H1 (cell line): Measurements from ENCODE around the gene ATG5. TPM values are rescaled to one million over a fixed set of nuclear protein-coding genes. Genes with fewer than 3 reads are reported as not detected.

ENCODE experiments used
- CTCF ChIA-PET: fragments of 300-600 bp; sonication (Branson Sonifier 250); formaldehyde crosslinking; loops from one replicate; lab custom pipeline; 2021; ENCODE audit not compliant: partially characterized antibody; lab: Charles Lee
- POLR2A ChIA-PET: fragments of 300-600 bp; sonication (Branson Sonifier 250); formaldehyde crosslinking; loops from one replicate; lab custom pipeline; 2021; ENCODE audit warnings: inconsistent platforms; ENCODE audit not compliant: partially characterized antibody; lab: Charles Lee
- DNase-seq, 2 experiments: peaks; one replicate each; pipeline versions ENCODE4 v3.0.0 to v3.0.0-alpha.2; 2010 to 2022; ENCODE audit warnings: low spot score in 2 of 2, low read depth in 1 of 2, mixed read lengths in 1 of 2
- FAIRE-seq: peaks from 2 replicates; lab custom pipeline; 2011; peaks lifted over from hg19 to GRCh38; lab: Jason Lieb, UNC
- H2AFZ ChIP-seq: 2 replicates; pipeline ENCODE4 v1.8.1; 2012; ENCODE audit warnings: low read length, inconsistent platforms
- H2AK5ac ChIP-seq: 2 replicates; pipeline ENCODE4 v1.6.1; 2013; ENCODE audit warnings: low read depth, low read length
- H2BK120ac ChIP-seq: replicated peaks from 2 replicates; pipeline ENCODE3; 2013; ENCODE audit warnings: low read depth, low read length, inconsistent platforms
- H2BK12ac ChIP-seq: 2 replicates; pipeline ENCODE4 v1.6.1; 2013; ENCODE audit warnings: low read depth, low read length
- H2BK15ac ChIP-seq: 2 replicates; pipeline ENCODE4 v1.6.1; 2013; ENCODE audit warnings: low read length
- H2BK20ac ChIP-seq: 2 replicates; pipeline ENCODE4 v1.6.1; 2013; ENCODE audit warnings: low read length
- H2BK5ac ChIP-seq: 2 replicates; pipeline ENCODE4 v1.6.1; 2013; ENCODE audit warnings: low read depth, low read length
- H3K14ac ChIP-seq: 2 replicates; pipeline ENCODE4 v1.6.1; 2013; ENCODE audit warnings: inconsistent platforms; ENCODE audit not compliant: insufficient read length
- H3K18ac ChIP-seq: 2 replicates; pipeline ENCODE4 v1.6.1; 2013; ENCODE audit warnings: low read length; ENCODE audit errors: extremely low read depth
- H3K23ac ChIP-seq: 2 replicates; pipeline ENCODE4 v1.6.1; 2013; ENCODE audit warnings: inconsistent platforms; ENCODE audit not compliant: insufficient read length
- H3K23me2 ChIP-seq: 2 replicates; pipeline ENCODE4 v1.6.1; 2013; ENCODE audit warnings: low read depth, low read length
- H3K27ac ChIP-seq: 2 replicates; pipeline ENCODE4 v1.6.1; 2011; ENCODE audit warnings: low read depth, low read length, inconsistent platforms
- H3K27me3 ChIP-seq, 4 experiments: replicated peaks in 1 of 4; 1 replicate in 1 of 4; 2 replicates in 3 of 4; pipeline versions ENCODE4 v1.6.1 to v1.8.1; 2011 to 2013; ENCODE audit warnings: low read length in 3 of 4, mild to moderate bottlenecking in 3 of 4, inconsistent platforms in 2 of 4, mixed read lengths in 2 of 4, moderate library complexity in 1 of 4; ENCODE audit not compliant: control insufficient read depth in 3 of 4, insufficient read depth in 3 of 4; ENCODE audit errors: extremely low read depth in 1 of 4
- H3K36me3 ChIP-seq, 4 experiments: 2 replicates each; pipeline versions ENCODE4 v1.6.1 to v1.8.1; 2011 to 2013; ENCODE audit warnings: mild to moderate bottlenecking in 4 of 4, low read length in 3 of 4, moderate library complexity in 2 of 4, control low read depth in 1 of 4, inconsistent platforms in 1 of 4; ENCODE audit not compliant: insufficient read depth in 4 of 4, control insufficient read depth in 2 of 4
- H3K4ac ChIP-seq: replicated peaks from 2 replicates; pipeline ENCODE3; 2013; ENCODE audit warnings: low read length, low read depth, mixed read lengths, inconsistent platforms; ENCODE audit not compliant: insufficient read length
- H3K4me1 ChIP-seq, 4 experiments: replicated peaks in 1 of 4; 1 replicate in 1 of 4; 2 replicates in 3 of 4; pipeline versions ENCODE4 v1.6.1 to v1.8.1; 2011 to 2013; ENCODE audit warnings: low read length in 3 of 4, inconsistent platforms in 2 of 4, mixed read lengths in 1 of 4; ENCODE audit not compliant: insufficient read depth in 4 of 4, control insufficient read depth in 3 of 4
- H3K4me2 ChIP-seq, 2 experiments: 2 replicates each; pipeline versions ENCODE4 v1.6.1 to v1.8.1; 2011 to 2013; ENCODE audit warnings: low read depth in 2 of 2, low read length in 2 of 2, control low read depth in 1 of 2, inconsistent platforms in 1 of 2, mild to moderate bottlenecking in 1 of 2; ENCODE audit not compliant: insufficient read depth in 1 of 2
- H3K4me3 ChIP-seq, 4 experiments: fragments of 200-600, 300-600 bp in 1 of 4; sonication (generic), shearing (Covaris generic), sonication (Bioruptor Twin) in 1 of 4; 2 replicates each; pipeline versions ENCODE4 v1.5.1 to v1.8.1; 2011 to 2016; ENCODE audit warnings: low read length in 4 of 4, low read depth in 3 of 4, control low read depth in 2 of 4, inconsistent platforms in 2 of 4, mild to moderate bottlenecking in 2 of 4, mixed read lengths in 1 of 4, moderate library complexity in 1 of 4; ENCODE audit not compliant: insufficient read depth in 2 of 4; ENCODE audit errors: extremely low read depth in 1 of 4
- H3K56ac ChIP-seq: replicated peaks from 2 replicates; pipeline ENCODE3; 2013; ENCODE audit warnings: low read depth, mild to moderate bottlenecking, mixed read lengths, low read length, inconsistent platforms; ENCODE audit not compliant: insufficient read length
- H3K79me1 ChIP-seq: 2 replicates; pipeline ENCODE4 v1.6.1; 2013; ENCODE audit warnings: low read depth, low read length, control low read depth
- H3K79me2 ChIP-seq, 2 experiments: 2 replicates each; pipeline versions ENCODE4 v1.6.1 to v1.8.1; 2012 to 2013; ENCODE audit warnings: low read length in 2 of 2, mild to moderate bottlenecking in 2 of 2, inconsistent platforms in 1 of 2; ENCODE audit not compliant: insufficient read depth in 2 of 2, control insufficient read depth in 1 of 2
- H3K9ac ChIP-seq, 4 experiments: replicated peaks in 1 of 4; 1 replicate in 1 of 4; 2 replicates in 3 of 4; pipeline versions ENCODE4 v1.6.1 to v1.8.1; 2011 to 2013; ENCODE audit warnings: low read depth in 3 of 4, low read length in 3 of 4, control low read depth in 2 of 4, mild to moderate bottlenecking in 2 of 4, moderate library complexity in 2 of 4, inconsistent platforms in 1 of 4; ENCODE audit errors: extremely low read depth in 1 of 4
- H3K9me3 ChIP-seq, 2 experiments: 2 replicates each; pipeline versions ENCODE4 v1.6.1 to v1.8.1; 2012 to 2013; ENCODE audit warnings: mild to moderate bottlenecking in 2 of 2, moderate library complexity in 2 of 2, control low read depth in 1 of 2, inconsistent platforms in 1 of 2, low read depth in 1 of 2, low read length in 1 of 2, mixed read lengths in 1 of 2; ENCODE audit not compliant: insufficient read depth in 2 of 2
- H4K20me1 ChIP-seq, 2 experiments: replicated peaks in 1 of 2; 2 replicates each; pipeline versions ENCODE3 to v1.8.1; 2011 to 2013; ENCODE audit warnings: inconsistent platforms in 2 of 2, low read length in 2 of 2, mild to moderate bottlenecking in 1 of 2; ENCODE audit not compliant: insufficient read depth in 2 of 2, control insufficient read depth in 1 of 2
- H4K5ac ChIP-seq: 2 replicates; pipeline ENCODE4 v1.6.1; 2013; ENCODE audit warnings: low read length, low read depth, mixed read lengths, inconsistent platforms; ENCODE audit not compliant: insufficient read length
- H4K8ac ChIP-seq: 2 replicates; pipeline ENCODE4 v1.8.0; 2013; ENCODE audit warnings: mild to moderate bottlenecking, moderate library complexity, low read length, inconsistent platforms; ENCODE audit not compliant: insufficient read depth; ENCODE audit errors: extremely low read depth
- H4K91ac ChIP-seq: replicated peaks from 2 replicates; pipeline ENCODE3; 2013; ENCODE audit warnings: low read length, mixed read lengths, inconsistent platforms; ENCODE audit not compliant: insufficient read length
- CBX8 ChIP-seq: fragments of 300-800, 300-1000 bp; sonication (generic); IDR thresholded peaks from 2 replicates; pipeline ENCODE4 v1.7.1; 2016; ENCODE audit warnings: low read depth, low read length, borderline replicate concordance
- CEBPB ChIP-seq: IDR thresholded peaks from 2 replicates; pipeline ENCODE4 v1.6.1; 2012; ENCODE audit warnings: low read depth, low read length
- CTCF ChIP-seq, 3 experiments: IDR thresholded peaks; 1 replicate in 2 of 3; 2 replicates in 1 of 3; pipeline versions ENCODE4 v1.5.1 to v1.6.1; 2011; ENCODE audit warnings: low read length in 3 of 3, mild to moderate bottlenecking in 3 of 3, inconsistent platforms in 2 of 3, low read depth in 1 of 3, moderate library complexity in 1 of 3; ENCODE audit not compliant: insufficient read depth in 1 of 3; ENCODE audit errors: control extremely low read depth in 1 of 3
- EP300 ChIP-seq, 2 experiments: IDR thresholded peaks; 1 replicate in 1 of 2; 2 replicates in 1 of 2; pipeline ENCODE4 v1.6.1; 2011 to 2012; ENCODE audit warnings: low read depth in 2 of 2, low read length in 2 of 2, mild to moderate bottlenecking in 2 of 2, borderline replicate concordance in 1 of 2, inconsistent platforms in 1 of 2, moderate library complexity in 1 of 2
- EZH2 ChIP-seq: fragments of 200-600 bp; sonication (generic); IDR thresholded peaks from 2 replicates; pipeline ENCODE4 v1.7.1; 2012; ENCODE audit warnings: low read depth, mild to moderate bottlenecking, moderate library complexity, low read length, inconsistent platforms; ENCODE audit not compliant: severe bottlenecking
- POLR2AphosphoS5 ChIP-seq: IDR thresholded peaks from 2 replicates; pipeline ENCODE4 v1.6.1; 2011; ENCODE audit warnings: low read depth, low read length
- SAP30 ChIP-seq: fragments of 300-600 bp; sonication (generic); IDR thresholded peaks from 2 replicates; pipeline ENCODE4 v1.7.1; 2012; ENCODE audit warnings: low read length, moderate library complexity, mild to moderate bottlenecking, inconsistent platforms; ENCODE audit not compliant: insufficient read depth, insufficient replicate concordance
- SIN3A ChIP-seq, 2 experiments: IDR thresholded peaks in 1 of 2; conservative IDR thresholded peaks in 1 of 2; 2 replicates each; pipeline ENCODE4 v1.6.1; 2011 to 2012; ENCODE audit warnings: low read length in 2 of 2, improper control_type of control experiment in 1 of 2, low read depth in 1 of 2, mild to moderate bottlenecking in 1 of 2
- polyA plus RNA-seq, 7 experiments: library from polyadenylated mRNA; depleted of rRNA in 3 of 7; stranded (reverse) in 5 of 7; unstranded in 2 of 7; fragments of >200 nt in 5 of 7; fragments of 200-250 nt in 2 of 7; gene quantifications; 1 replicate in 5 of 7; 2 replicates in 1 of 7; 4 replicates in 1 of 7; pipeline versions ENCODE4 v1.2.1 to v1.2.3, GENCODE V29; 2011 to 2013; ENCODE audit warnings: missing spikeins in 2 of 7, mixed read lengths in 2 of 7
- total RNA-seq: library from RNA; stranded (reverse); fragmentation: NEBNext Ultra II Directional; extraction: Animal tissue kit (Norgen Biotek cat#: 25700); gene quantifications from 2 replicates; pipeline ENCODE4 v1.2.1, GENCODE V29; 2021
- TF ChIP-seq, protein P1 (sequence below): IDR thresholded peaks from 2 replicates; pipeline ENCODE4 v1.6.1; 2012; ENCODE audit warnings: inconsistent platforms
- TF ChIP-seq, protein P2 (sequence below): IDR thresholded peaks from 2 replicates; pipeline ENCODE4 v1.6.1; 2011; ENCODE audit warnings: low read length, improper control_type of control experiment

ATG5 gene
- total and polyA plus RNA-seq, 2 of the 8 experiments (the other 6 are each of a cell fraction or from before 2014, with no cell fraction given): 18.2 to 39.0 TPM

- Histone ChIP-seq H2AFZ (no peak overlapping the region), H3K4me1 (no peaks in the 10 kb centered on the region; a peak in 1 of 7 replicates), H3K23ac (no peak overlapping the region), H2BK120ac (no peak overlapping the region), H3K27ac (no peak overlapping the region), H3K4me2 (no peak overlapping the region), H2BK20ac (no peak overlapping the region), H3K4ac (no peak overlapping the region), H3K27me3 (no peaks in the 10 kb centered on the region), H3K36me3 (peaks cover 0 to 3% (median 0%) of the 10 kb centered on the region in 4 experiments; a peak in 2 of 8 replicates), H4K8ac (no peak overlapping the region), H3K18ac (no peak overlapping the region), H4K5ac (no peak overlapping the region), H2BK5ac (no peak overlapping the region), H3K4me3 (no peak overlapping the region), H2AK5ac (no peak overlapping the region), H3K56ac (no peak overlapping the region), H3K79me1 (no peaks in the 10 kb centered on the region), H2BK15ac (no peak overlapping the region), H4K91ac (no peak overlapping the region), H3K79me2 (no peaks in the 10 kb centered on the region; a peak in 1 of 4 replicates), H3K23me2 (peaks cover 2% of the 10 kb centered on the region; the same call in 1 of the 2 replicates), H3K9ac (no peak overlapping the region), H3K9me3 (no peaks in the 10 kb centered on the region), H4K20me1 (peaks cover 0 to 3% of the 10 kb centered on the region in 2 experiments), H3K14ac (no peak overlapping the region), H2BK12ac (no peak overlapping the region)
- ChIA-PET CTCF (interaction anchor here (0.6 kb wide), 1 partner anchor 468 kb away, joined by 3 read pairs; no protein-coding TSS in a partner anchor), POLR2A (no interaction called here)
- DNase-seq (no peak), FAIRE-seq (no peak)
- TF ChIP-seq SAP30 (no peak), CBX8 (no peak), POLR2AphosphoS5 (no peak), CEBPB (no peak), EZH2 (no peak), EP300 (IDR thresholded peaks at IDR 0.05; ENCODE audit: borderline replicate concordance in 1 of 2, low read depth in 2 of 2, low read length in 2 of 2) (no peak), CTCF (IDR thresholded peaks at IDR 0.05; ENCODE audit: control extremely low read depth in 1 of 3, insufficient read depth in 1 of 3, low read depth in 1 of 3, low read length in 3 of 3) (no peak), SIN3A (conservative IDR thresholded peaks at IDR 0.05 in 1 of 2, IDR thresholded peaks at IDR 0.05 in 1 of 2; ENCODE audit: low read depth in 1 of 2, low read length in 2 of 2) (no peak)
- TF ChIP-seq, protein P1, sequence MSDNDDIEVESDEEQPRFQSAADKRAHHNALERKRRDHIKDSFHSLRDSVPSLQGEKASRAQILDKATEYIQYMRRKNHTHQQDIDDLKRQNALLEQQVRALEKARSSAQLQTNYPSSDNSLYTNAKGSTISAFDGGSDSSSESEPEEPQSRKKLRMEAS: no peak
- TF ChIP-seq, protein P2, sequence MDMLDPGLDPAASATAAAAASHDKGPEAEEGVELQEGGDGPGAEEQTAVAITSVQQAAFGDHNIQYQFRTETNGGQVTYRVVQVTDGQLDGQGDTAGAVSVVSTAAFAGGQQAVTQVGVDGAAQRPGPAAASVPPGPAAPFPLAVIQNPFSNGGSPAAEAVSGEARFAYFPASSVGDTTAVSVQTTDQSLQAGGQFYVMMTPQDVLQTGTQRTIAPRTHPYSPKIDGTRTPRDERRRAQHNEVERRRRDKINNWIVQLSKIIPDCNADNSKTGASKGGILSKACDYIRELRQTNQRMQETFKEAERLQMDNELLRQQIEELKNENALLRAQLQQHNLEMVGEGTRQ: no peak
These were observed 84.1 kb downstream of the ATG5 start for GRCh38 chr6:106241498-106241897.
